Measurements from ENCODE around the gene HCAR2.

HCAR2 gene

GRCh38 chr12:122738571-122738970 is 35.4 kb upstream of the HCAR2 start:
- H3K27me3 ChIP-seq (ENCODE audit: control insufficient read depth in 3 of 3, insufficient read depth in 3 of 3, low read depth in 1 of 3, low read length in 3 of 3), result no peaks in the 10 kb centered on the region
- no peak for DNase-seq (ENCODE audit: low spot score)
- H3K9ac ChIP-seq (ENCODE audit: low read depth, low read length, poor library complexity), result no peak overlapping the region
- H2BK12ac ChIP-seq (ENCODE audit: low read length), result no peak overlapping the region
- H2AK5ac ChIP-seq (ENCODE audit: low read depth, low read length), result no peak overlapping the region
- H3K23ac ChIP-seq (ENCODE audit: low read depth, low read length, poor library complexity), result no peak overlapping the region
- no peak overlapping the region for H2AFZ ChIP-seq (ENCODE audit: low read length)
- H3K4ac ChIP-seq (ENCODE audit: low read length), result no peak overlapping the region
- no peaks in the 10 kb centered on the region for H3K79me1 ChIP-seq (ENCODE audit: low read depth, low read length)
- no peak overlapping the region for H2BK120ac ChIP-seq (ENCODE audit: low read depth, low read length)
- no CpG with 5 or more reads among the region's 7 CpGs for WGBS, 2 donors (ENCODE audit: extremely low coverage in 2 of 2, insufficient read length in 2 of 2, insufficient replicate concordance in 1 of 2)
- no peak overlapping the region for H3K27ac ChIP-seq (replicated peaks; ENCODE audit: low read length)
- no peak overlapping the region for H2BK15ac ChIP-seq (ENCODE audit: low read length)
- H2BK5ac ChIP-seq (ENCODE audit: low read length), result no peak overlapping the region
- H3K4me3 ChIP-seq (ENCODE audit: low read length in 2 of 2), result no peak overlapping the region
- no peak overlapping the region for H4K8ac ChIP-seq (ENCODE audit: low read depth, low read length)
- H3K14ac ChIP-seq (ENCODE audit: low read length), result no peak overlapping the region
- H3K36me3 ChIP-seq (replicated peaks in 1 of 2; ENCODE audit: control insufficient read depth in 2 of 2, insufficient read depth in 2 of 2, low read length in 2 of 2), result no peaks in the 10 kb centered on the region
- no peak overlapping the region for H3K18ac ChIP-seq (ENCODE audit: low read length)
- H3K4me2 ChIP-seq (ENCODE audit: insufficient read depth, low read length, poor library complexity, severe bottlenecking), result no peak overlapping the region
- peaks cover 0 to 2% of the 10 kb centered on the region in 2 donors for H3K4me1 ChIP-seq (ENCODE audit: control insufficient read depth in 2 of 2, insufficient read depth in 1 of 2, low read depth in 1 of 2, low read length in 2 of 2)
- H4K91ac ChIP-seq (ENCODE audit: low read depth, low read length, poor library complexity), result no peak overlapping the region
- H3K9me3 ChIP-seq (replicated peaks in 1 of 2; ENCODE audit: control insufficient read depth in 2 of 2, insufficient read depth in 1 of 2, low read depth in 1 of 2, low read length in 2 of 2), result no peaks in the 10 kb centered on the region

DNA sequence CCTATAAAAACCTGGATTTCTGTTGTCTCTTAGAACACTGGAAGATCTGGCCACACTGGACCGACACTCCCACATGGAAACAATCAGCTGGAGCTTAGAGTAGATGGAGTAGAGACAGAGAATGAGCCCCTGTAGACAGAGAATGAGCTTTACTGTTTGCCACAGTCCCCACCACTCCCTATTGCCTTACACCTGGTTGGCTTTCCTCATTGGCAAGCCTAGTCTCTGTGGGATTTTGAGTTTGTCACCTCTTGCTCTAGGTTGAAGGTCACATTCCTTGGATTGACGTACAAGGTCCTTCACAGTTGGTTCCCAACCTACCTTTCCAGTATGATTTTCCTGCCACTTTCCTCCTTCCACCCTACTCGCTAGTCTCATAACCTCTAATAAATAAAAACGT is 29.5 kb upstream of the HCAR2 start:
- no peak overlapping the region for H2BK120ac ChIP-seq (ENCODE audit: low read depth, low read length)
- H3K4ac ChIP-seq (ENCODE audit: low read length), result no peak overlapping the region
- H3K9me3 ChIP-seq (replicated peaks in 1 of 2; ENCODE audit: control insufficient read depth in 2 of 2, insufficient read depth in 1 of 2, low read depth in 1 of 2, low read length in 2 of 2), result peaks cover 0 to 2% of the 10 kb centered on the region in 2 donors
- H2BK5ac ChIP-seq (ENCODE audit: low read length), result no peak overlapping the region
- no peak overlapping the region for H4K91ac ChIP-seq (ENCODE audit: low read depth, low read length, poor library complexity)
- H3K4me2 ChIP-seq (ENCODE audit: insufficient read depth, low read length, poor library complexity, severe bottlenecking), result no peak overlapping the region
- WGBS, 2 donors (ENCODE audit: extremely low coverage in 2 of 2, insufficient read length in 2 of 2, insufficient replicate concordance in 1 of 2), result no CpG with 5 or more reads among the region's 4 CpGs
- H2BK15ac ChIP-seq (ENCODE audit: low read length), result no peak overlapping the region
- H3K14ac ChIP-seq (ENCODE audit: low read length), result no peak overlapping the region
- no peaks in the 10 kb centered on the region for H3K36me3 ChIP-seq (replicated peaks in 1 of 2; ENCODE audit: control insufficient read depth in 2 of 2, insufficient read depth in 2 of 2, low read length in 2 of 2)
- no peak overlapping the region for H3K4me3 ChIP-seq (ENCODE audit: low read length in 2 of 2)
- no peak overlapping the region for H3K18ac ChIP-seq (ENCODE audit: low read length)
- H2AK5ac ChIP-seq (ENCODE audit: low read depth, low read length), result no peak overlapping the region
- peaks cover 0 to 2% of the 10 kb centered on the region in 2 donors for H3K4me1 ChIP-seq (ENCODE audit: control insufficient read depth in 2 of 2, insufficient read depth in 1 of 2, low read depth in 1 of 2, low read length in 2 of 2)
- H3K27ac ChIP-seq (replicated peaks; ENCODE audit: low read length), result no peak overlapping the region
- no peak overlapping the region for H4K8ac ChIP-seq (ENCODE audit: low read depth, low read length)
- no peak overlapping the region for H2BK12ac ChIP-seq (ENCODE audit: low read length)
- no peak overlapping the region for H3K23ac ChIP-seq (ENCODE audit: low read depth, low read length, poor library complexity)
- DNase-seq (ENCODE audit: low spot score), result no peak
- H3K79me1 ChIP-seq (ENCODE audit: low read depth, low read length), result no peaks in the 10 kb centered on the region
- no peaks in the 10 kb centered on the region for H3K27me3 ChIP-seq (ENCODE audit: control insufficient read depth in 3 of 3, insufficient read depth in 3 of 3, low read depth in 1 of 3, low read length in 3 of 3)
- no peak overlapping the region for H2AFZ ChIP-seq (ENCODE audit: low read length)
- H3K9ac ChIP-seq (ENCODE audit: low read depth, low read length, poor library complexity), result no peak overlapping the region

- Histone ChIP-seq H3K23ac (ENCODE audit: low read depth, low read length, poor library complexity) (no peak overlapping the region), H3K4ac (ENCODE audit: low read length) (no peak overlapping the region), H3K9me3 (replicated peaks in 1 of 2; ENCODE audit: control insufficient read depth in 2 of 2, insufficient read depth in 1 of 2, low read depth in 1 of 2, low read length in 2 of 2) (peaks cover 0 to 2% of the 10 kb centered on the region in 2 donors), H2BK12ac (ENCODE audit: low read length) (no peak overlapping the region), H3K18ac (ENCODE audit: low read length) (no peak overlapping the region), H3K9ac (ENCODE audit: low read depth, low read length, poor library complexity) (no peak overlapping the region), H2BK120ac (ENCODE audit: low read depth, low read length) (no peak overlapping the region), H4K91ac (ENCODE audit: low read depth, low read length, poor library complexity) (no peak overlapping the region), H2BK5ac (ENCODE audit: low read length) (no peak overlapping the region), H3K14ac (ENCODE audit: low read length) (no peak overlapping the region), H3K4me1 (ENCODE audit: control insufficient read depth in 2 of 2, insufficient read depth in 1 of 2, low read depth in 1 of 2, low read length in 2 of 2) (peaks cover 0 to 2% of the 10 kb centered on the region in 2 donors), H3K36me3 (replicated peaks in 1 of 2; ENCODE audit: control insufficient read depth in 2 of 2, insufficient read depth in 2 of 2, low read length in 2 of 2) (no peaks in the 10 kb centered on the region), H2AK5ac (ENCODE audit: low read depth, low read length) (no peak overlapping the region), H2BK15ac (ENCODE audit: low read length) (no peak overlapping the region), H4K8ac (ENCODE audit: low read depth, low read length) (no peak overlapping the region), H2AFZ (ENCODE audit: low read length) (no peak overlapping the region), H3K27me3 (ENCODE audit: control insufficient read depth in 3 of 3, insufficient read depth in 3 of 3, low read depth in 1 of 3, low read length in 3 of 3) (no peaks in the 10 kb centered on the region), H3K4me2 (ENCODE audit: insufficient read depth, low read length, poor library complexity, severe bottlenecking) (no peak overlapping the region), H3K79me1 (ENCODE audit: low read depth, low read length) (no peaks in the 10 kb centered on the region), H3K4me3 (ENCODE audit: low read length in 2 of 2) (no peak overlapping the region), H3K27ac (replicated peaks; ENCODE audit: low read length) (no peak overlapping the region)
- WGBS, 2 donors (ENCODE audit: extremely low coverage in 2 of 2, insufficient read length in 2 of 2, insufficient replicate concordance in 1 of 2), result no CpG with 5 or more reads among the region's 3 CpGs
- DNase-seq (ENCODE audit: low spot score), result no peak
Observed at GRCh38 chr12:122732170-122732569, 29.0 kb upstream of the HCAR2 start.

DNA sequence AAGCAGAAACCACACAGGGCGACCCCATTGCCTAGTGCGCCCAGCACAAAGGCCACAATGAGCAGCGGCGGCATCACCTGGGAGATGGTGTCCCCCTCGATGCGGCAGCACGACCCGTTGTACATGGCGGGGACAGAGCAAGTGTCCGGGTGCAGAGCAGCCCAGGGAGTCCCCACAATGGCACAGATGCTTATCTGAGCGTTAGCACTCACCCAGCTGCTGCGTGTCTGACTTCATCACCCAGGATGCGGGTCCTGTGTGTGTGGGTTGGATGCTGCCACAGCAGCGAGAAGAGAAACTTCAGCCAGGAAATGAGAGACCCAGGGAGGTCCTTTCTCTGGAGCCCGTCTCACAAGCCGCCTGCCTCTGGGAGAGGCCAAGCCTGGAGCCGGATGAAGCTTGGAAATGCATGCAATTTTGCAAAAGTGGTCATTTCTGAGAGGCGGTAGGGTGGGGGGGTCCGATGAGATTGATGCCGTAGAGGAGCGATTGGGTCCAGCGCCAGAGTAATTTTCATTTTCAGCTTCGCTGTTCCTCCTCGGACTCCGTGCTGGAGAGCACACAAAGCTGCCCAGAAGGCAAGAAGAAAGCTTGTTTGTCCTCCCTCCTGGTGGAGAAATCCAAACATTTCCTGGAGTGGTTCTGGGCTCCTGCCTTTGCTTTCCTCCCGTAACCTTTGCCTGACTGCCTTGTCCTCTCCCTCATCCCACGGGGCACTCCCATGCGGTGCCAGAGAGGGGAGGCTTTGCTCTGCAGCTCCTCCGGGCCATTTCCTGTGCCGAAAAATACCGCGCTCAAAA is 27.3 kb upstream of the HCAR2 start, which contains the start of gene HCAR1:
HCAR1 (minus strand) TSS at position 630 of the 800 bp plus-strand sequence; CDS start at position 125, 505 bp downstream.
- DNase-seq (ENCODE audit: low spot score), result no peak
- no peak within 1 kb of the TSS for H4K91ac ChIP-seq (ENCODE audit: low read depth, low read length, poor library complexity)

More for the DNA sequence above, 27.3 kb upstream of the HCAR2 start, which contains the start of gene HCAR1:
- Histone ChIP-seq H2AK5ac (ENCODE audit: low read depth, low read length) (peak within 1 kb of the TSS; percentile 47), H3K4me2 (ENCODE audit: insufficient read depth, low read length, poor library complexity, severe bottlenecking) (no peak within 1 kb of the TSS), H2BK120ac (ENCODE audit: low read depth, low read length) (no peak within 1 kb of the TSS), H3K14ac (ENCODE audit: low read length) (no peak within 1 kb of the TSS), H3K23ac (ENCODE audit: low read depth, low read length, poor library complexity) (no peak within 1 kb of the TSS), H3K9me3 (replicated peaks in 1 of 2; ENCODE audit: control insufficient read depth in 2 of 2, insufficient read depth in 1 of 2, low read depth in 1 of 2, low read length in 2 of 2) (peaks cover 0 to 2% of the 10 kb centered on the region in 2 donors), H3K27me3 (ENCODE audit: control insufficient read depth in 3 of 3, insufficient read depth in 3 of 3, low read depth in 1 of 3, low read length in 3 of 3) (no peaks in the 10 kb centered on the region), H3K18ac (ENCODE audit: low read length) (peak within 1 kb of the TSS; percentile 51), H2BK5ac (ENCODE audit: low read length) (peak within 1 kb of the TSS; percentile 77), H3K4me3 (ENCODE audit: low read length in 2 of 2) (no peak within 1 kb of the TSS), H3K4me1 (ENCODE audit: control insufficient read depth in 2 of 2, insufficient read depth in 1 of 2, low read depth in 1 of 2, low read length in 2 of 2) (peaks cover 0 to 2% of the 10 kb centered on the region in 2 donors), H4K8ac (ENCODE audit: low read depth, low read length) (no peak within 1 kb of the TSS), H2AFZ (ENCODE audit: low read length) (peak within 1 kb of the TSS; percentile 69), H3K9ac (ENCODE audit: low read depth, low read length, poor library complexity) (no peak within 1 kb of the TSS), H3K27ac (replicated peaks; ENCODE audit: low read length) (no peak within 1 kb of the TSS), H3K36me3 (replicated peaks in 1 of 2; ENCODE audit: control insufficient read depth in 2 of 2, insufficient read depth in 2 of 2, low read length in 2 of 2) (no peaks in the 10 kb centered on the region), H3K79me1 (ENCODE audit: low read depth, low read length) (no peaks in the 10 kb centered on the region), H2BK12ac (ENCODE audit: low read length) (peak within 1 kb of the TSS; percentile 87), H3K4ac (ENCODE audit: low read length) (no peak within 1 kb of the TSS), H2BK15ac (ENCODE audit: low read length) (peak within 1 kb of the TSS; percentile 65)
- no CpG with 5 or more reads among the region's 32 CpGs for WGBS, 2 donors (ENCODE audit: extremely low coverage in 2 of 2, insufficient read length in 2 of 2, insufficient replicate concordance in 1 of 2)
